Cardiac muscle cell (in vitro differentiated cells and primary cell): ENCODE data around the gene KRTAP10-2. TPM values are rescaled to one million over a fixed set of nuclear protein-coding genes. Genes with fewer than 3 reads are reported as not detected.
"Not testable (repeated sequence)": the region's sequence is repeated elsewhere in the genome, so short reads cannot be mapped to it uniquely, and the experiment has no call there.

Source experiments
- DNase-seq, 2 donors: peaks; one replicate each; pipeline versions ENCODE4 v3.0.0 to v3.0.0-alpha.2; 2010 to 2017; ENCODE audit warnings: low read depth in 1 of 2, low spot score in 1 of 2
- H3K27ac ChIP-seq: fragments of 200-600 bp; sonication (generic); 2 replicates; pipeline ENCODE4 v1.5.1; 2016
- H3K27me3 ChIP-seq: fragments of 200-600 bp; sonication (generic); 2 replicates; pipeline ENCODE4 v1.6.0; 2016; ENCODE audit warnings: control low read depth
- H3K36me3 ChIP-seq: fragments of 200-600 bp; sonication (generic); 2 replicates; pipeline ENCODE4 v1.5.1; 2016; ENCODE audit warnings: control low read depth
- H3K4me1 ChIP-seq: fragments of 200-600 bp; sonication (generic); 2 replicates; pipeline ENCODE4 v1.8.1; 2017; ENCODE audit warnings: low read depth, mild to moderate bottlenecking, mixed run types
- H3K4me3 ChIP-seq: fragments of 200-600 bp; sonication (generic); 2 replicates; pipeline ENCODE4 v1.5.1; 2016; ENCODE audit warnings: mild to moderate bottlenecking
- H3K9me3 ChIP-seq: fragments of 200-600 bp; sonication (generic); 2 replicates; pipeline ENCODE4 v1.5.1; 2017; ENCODE audit warnings: low read depth, mild to moderate bottlenecking, control low read depth
- CTCF ChIP-seq: IDR thresholded peaks from 2 replicates; pipeline ENCODE4 v1.5.1; 2012; ENCODE audit warnings: low read depth, mild to moderate bottlenecking, low read length
- polyA plus RNA-seq: library from polyadenylated mRNA; unstranded; fragments of >200 nt; fragmentation: Nextera tagmentation; extraction: Ambion mirVana; gene quantifications from 2 replicates; pipeline ENCODE4 v1.2.1, GENCODE V29; 2016
- total RNA-seq: library from RNA; depleted of rRNA; stranded (reverse); fragments of >200 nt; gene quantifications from 2 replicates; pipeline ENCODE4 v1.2.3, GENCODE V29; 2016

Gene KRTAP10-2
- total and polyA plus RNA-seq, 2 experiments from 2014 or later: 0.55 TPM; not detected in 1

GRCh38 chr21:44503901-44504399 lies 47.4 kb downstream of the KRTAP10-2 start:
- no peak for DNase-seq
- no peaks in the 10 kb centered on the region for H3K36me3 ChIP-seq
- no peak overlapping the region for H3K4me3 ChIP-seq
- H3K27me3 ChIP-seq: no peaks in the 10 kb centered on the region
- H3K27ac ChIP-seq: no peak overlapping the region
- H3K4me1 ChIP-seq: peaks cover 13% of the 10 kb centered on the region
- TF ChIP-seq CTCF: no peak
- H3K9me3 ChIP-seq: no peaks in the 10 kb centered on the region

- H3K36me3 ChIP-seq, H3K9me3 ChIP-seq, H3K4me3 ChIP-seq, H3K27me3 ChIP-seq, H3K27ac ChIP-seq, DNase-seq: not testable (repeated sequence)
- H3K4me1 ChIP-seq: peaks cover 20% of the 10 kb centered on the region
These were observed 48.1 kb downstream of the KRTAP10-2 start for GRCh38 chr21:44503006-44503889.

GRCh38 chr21:44502171-44502958 lies 48.9 kb downstream of the KRTAP10-2 start:
- no peak overlapping the region for H3K4me3 ChIP-seq
- H3K4me1 ChIP-seq: peaks cover 29% of the 10 kb centered on the region
- no peak for DNase-seq
- H3K9me3 ChIP-seq: no peaks in the 10 kb centered on the region
- no peaks in the 10 kb centered on the region for H3K27me3 ChIP-seq
- H3K36me3 ChIP-seq: no peaks in the 10 kb centered on the region
- no peak for TF ChIP-seq CTCF
- no peak overlapping the region for H3K27ac ChIP-seq

Other genes starting within 250 kb of the KRTAP10-2 start
- gene CFAP410, start 212.1 kb downstream of the KRTAP10-2 start, total RNA-seq: 40.9 and 46.7 TPM in 2 replicates
- 34.0 and 37.1 TPM in 2 replicates for gene CFAP410, start 212.1 kb downstream of the KRTAP10-2 start, polyA plus RNA-seq
- gene TRPM2, start 197.9 kb downstream of the KRTAP10-2 start, total RNA-seq: not detected in 2 replicates
- not detected in 2 replicates for gene TRPM2, start 197.9 kb downstream of the KRTAP10-2 start, polyA plus RNA-seq
- gene LRRC3, start 96.0 kb downstream of the KRTAP10-2 start, total RNA-seq: 5.9 and 9.5 TPM in 2 replicates
- 3.3 and 4.1 TPM in 2 replicates for gene LRRC3, start 96.0 kb downstream of the KRTAP10-2 start, polyA plus RNA-seq
- not detected in 2 replicates for gene KRTAP10-1, start 11.3 kb downstream of the KRTAP10-2 start, total RNA-seq
- 0.56 TPM in 1 of 2 replicates, not detected in the other for gene KRTAP10-1, start 11.3 kb downstream of the KRTAP10-2 start, polyA plus RNA-seq
- gene KRTAP10-3, start 7.3 kb upstream of the KRTAP10-2 start, total RNA-seq: not detected in 2 replicates
- gene KRTAP10-3, start 7.3 kb upstream of the KRTAP10-2 start, polyA plus RNA-seq: not detected in 2 replicates
- not detected in 2 replicates for gene KRTAP10-4, start 22.2 kb upstream of the KRTAP10-2 start, total RNA-seq
- 0.16 TPM in 1 of 2 replicates, not detected in the other for gene KRTAP10-4, start 22.2 kb upstream of the KRTAP10-2 start, polyA plus RNA-seq
- gene KRTAP10-5, start 29.1 kb upstream of the KRTAP10-2 start, total RNA-seq: not detected in 2 replicates
- gene KRTAP10-5, start 29.1 kb upstream of the KRTAP10-2 start, polyA plus RNA-seq: not detected in 2 replicates
- gene KRTAP10-6, start 41.0 kb upstream of the KRTAP10-2 start, total RNA-seq: not detected in 2 replicates
- 0.29 TPM in 1 of 2 replicates, not detected in the other for gene KRTAP10-6, start 41.0 kb upstream of the KRTAP10-2 start, polyA plus RNA-seq
- gene KRTAP10-7, start 49.1 kb upstream of the KRTAP10-2 start, total RNA-seq: not detected in 2 replicates
- not detected in 2 replicates for gene KRTAP10-7, start 49.1 kb upstream of the KRTAP10-2 start, polyA plus RNA-seq
- gene KRTAP10-8, start 60.6 kb upstream of the KRTAP10-2 start, total RNA-seq: not detected in 2 replicates
- gene KRTAP10-8, start 60.6 kb upstream of the KRTAP10-2 start, polyA plus RNA-seq: not detected in 2 replicates
- gene KRTAP10-9, start 75.6 kb upstream of the KRTAP10-2 start, total RNA-seq: not detected in 2 replicates
- gene KRTAP10-9, start 75.6 kb upstream of the KRTAP10-2 start, polyA plus RNA-seq: not detected in 2 replicates
- gene KRTAP10-10, start 85.9 kb upstream of the KRTAP10-2 start, total RNA-seq: not detected in 2 replicates
- not detected in 2 replicates for gene KRTAP10-10, start 85.9 kb upstream of the KRTAP10-2 start, polyA plus RNA-seq
- not detected in 2 replicates for gene KRTAP10-11, start 94.9 kb upstream of the KRTAP10-2 start, total RNA-seq
- not detected in 2 replicates for gene KRTAP10-11, start 94.9 kb upstream of the KRTAP10-2 start, polyA plus RNA-seq
- gene KRTAP12-4, start 103.2 kb upstream of the KRTAP10-2 start, total RNA-seq: not detected in 2 replicates
- gene KRTAP12-4, start 103.2 kb upstream of the KRTAP10-2 start, polyA plus RNA-seq: not detected in 2 replicates
- not detected in 2 replicates for gene KRTAP12-3, start 106.4 kb upstream of the KRTAP10-2 start, total RNA-seq
- not detected in 2 replicates for gene KRTAP12-3, start 106.4 kb upstream of the KRTAP10-2 start, polyA plus RNA-seq
- gene KRTAP12-2, start 115.4 kb upstream of the KRTAP10-2 start, total RNA-seq: not detected in 2 replicates
- gene KRTAP12-2, start 115.4 kb upstream of the KRTAP10-2 start, polyA plus RNA-seq: not detected in 2 replicates
- not detected in 2 replicates for gene KRTAP12-1, start 130.7 kb upstream of the KRTAP10-2 start, total RNA-seq
- not detected in 2 replicates for gene KRTAP12-1, start 130.7 kb upstream of the KRTAP10-2 start, polyA plus RNA-seq
- gene KRTAP10-12, start 145.7 kb upstream of the KRTAP10-2 start, total RNA-seq: not detected in 2 replicates
- not detected in 2 replicates for gene KRTAP10-12, start 145.7 kb upstream of the KRTAP10-2 start, polyA plus RNA-seq
- gene TSPEAR, start 160.1 kb upstream of the KRTAP10-2 start, total RNA-seq: 2.8 and 3.2 TPM in 2 replicates
- 3.4 and 5.3 TPM in 2 replicates for gene TSPEAR, start 160.1 kb upstream of the KRTAP10-2 start, polyA plus RNA-seq